ENCODE data around the gene CHIA.

Gene CHIA

GRCh38 chr1:111290630-111291029 lies at the start of gene CHIA:
TSS of gene CHIA (plus strand) at chr1:111290851. CDS start at chr1:111310468, 19,617 bp downstream.
- DNase-seq = no peak

GRCh38 chr1:111241797-111242196 lies 48.9 kb upstream of the CHIA start:
- DNase-seq = no peak

- DNase-seq = no peak
Measured at GRCh38 chr1:111242805-111243523, 47.7 kb upstream of the CHIA start.

- DNase-seq = no peak
Measured at GRCh38 chr1:111247125-111247838, 43.4 kb upstream of the CHIA start.

- DNase-seq = no peak
Measured at GRCh38 chr1:111249960-111250359, 40.7 kb upstream of the CHIA start.

- no peak for DNase-seq
Measured at GRCh38 chr1:111251570-111251969, 39.1 kb upstream of the CHIA start.

- no peak for DNase-seq
Measured at GRCh38 chr1:111252786-111253185, 37.9 kb upstream of the CHIA start.

GRCh38 chr1:111253876-111254275 lies 36.8 kb upstream of the CHIA start:
- DNase-seq = no peak

GRCh38 chr1:111256988-111257658 lies 33.5 kb upstream of the CHIA start:
- no peak for DNase-seq

- DNase-seq = no peak
Measured at GRCh38 chr1:111267801-111268508, 22.7 kb upstream of the CHIA start.

- DNase-seq = no peak
Measured at GRCh38 chr1:111269825-111270406, 20.7 kb upstream of the CHIA start.

- no peak for DNase-seq
Measured at GRCh38 chr1:111270771-111271463, 19.7 kb upstream of the CHIA start.

- DNase-seq = no peak
Measured at GRCh38 chr1:111271464-111271801, 19.2 kb upstream of the CHIA start.

- DNase-seq = no peak
Measured at GRCh38 chr1:111272081-111272480, 18.6 kb upstream of the CHIA start.

GRCh38 chr1:111274653-111275052 lies 16.0 kb upstream of the CHIA start:
- DNase-seq = no peak

GRCh38 chr1:111275079-111275478 lies 15.6 kb upstream of the CHIA start:
- no peak for DNase-seq

GRCh38 chr1:111275780-111276433 lies 14.7 kb upstream of the CHIA start:
- no peak for DNase-seq

GRCh38 chr1:111279144-111279543 lies 11.5 kb upstream of the CHIA start:
- no peak for DNase-seq

GRCh38 chr1:111280267-111280666 lies 10.4 kb upstream of the CHIA start:
- DNase-seq = no peak

- DNase-seq = no peak
Measured at GRCh38 chr1:111281411-111281810, 9.2 kb upstream of the CHIA start.

GRCh38 chr1:111283838-111284237 lies 6.8 kb upstream of the CHIA start:
- no peak for DNase-seq

- DNase-seq = no peak
Measured at GRCh38 chr1:111285879-111286278, 4.8 kb upstream of the CHIA start.

All from cerebellar nuclear complex (tissue), 1 donor.